Articular chondrocyte of knee joint (primary cell): ENCODE measurements around the gene ATP13A2. TPM values are rescaled to one million over a fixed set of nuclear protein-coding genes. Genes with fewer than 3 reads are reported as not detected.

Source experiments
- total RNA-seq: library from RNA; depleted of rRNA; stranded (reverse); fragments of >200 nt; gene quantifications from 2 replicates; pipeline ENCODE4 v1.2.3, GENCODE V29; 2012

Gene ATP13A2
- total RNA-seq, result 17.6 and 23.8 TPM in 2 replicates

GRCh38 chr1:17011439-17012307 lies at the start of gene ATP13A2:
ATP13A2 (minus strand) TSS chr1:17011928; CDS start chr1:17011738, 190 bp downstream.

GRCh38 chr1:17053685-17054410 lies 42.1 kb upstream of the ATP13A2 start, which contains the start of gene SDHB:
SDHB (minus strand) TSS chr1:17054032; CDS start chr1:17054019, 13 bp downstream.

GRCh38 chr1:16980473-16981268 lies 31.1 kb downstream of the ATP13A2 start, which contains the start of gene MFAP2:
MFAP2 (minus strand) TSS chr1:16980620; CDS start chr1:16978273, 2,347 bp downstream.

Other genes starting within 250 kb of the ATP13A2 start
- under 0.01 TPM in 2 replicates for gene RNU1-2, start 115.9 kb downstream of the ATP13A2 start, total RNA-seq
- 11.9 and 12.4 TPM in 2 replicates for gene CROCC, start 90.0 kb downstream of the ATP13A2 start, total RNA-seq
- gene MFAP2, start 31.3 kb downstream of the ATP13A2 start, total RNA-seq, result 18.2 and 20.3 TPM in 2 replicates
- gene SDHB, start 42.1 kb upstream of the ATP13A2 start, total RNA-seq, result 85.8 and 90.4 TPM in 2 replicates
- not detected in 2 replicates for gene PADI2, start 107.5 kb upstream of the ATP13A2 start, total RNA-seq
- gene PADI1, start 193.2 kb upstream of the ATP13A2 start, total RNA-seq, result 0.11 TPM in 1 of 2 replicates, not detected in the other
- gene PADI3, start 237.2 kb upstream of the ATP13A2 start, total RNA-seq, result not detected in 2 replicates